ENCODE results near the gene FOXM1. TPM values are rescaled to one million over a fixed set of nuclear protein-coding genes. Genes with fewer than 3 reads are reported as not detected.
A peak's percentile ranks its signal among the peaks of the same experiment; 100 is the strongest.

Gene FOXM1
- total and polyA plus RNA-seq, 2 of the 13 experiments (the other 11 are each of a cell fraction or from before 2014, with no cell fraction given): 17.1 to 25.9 TPM

DNA sequence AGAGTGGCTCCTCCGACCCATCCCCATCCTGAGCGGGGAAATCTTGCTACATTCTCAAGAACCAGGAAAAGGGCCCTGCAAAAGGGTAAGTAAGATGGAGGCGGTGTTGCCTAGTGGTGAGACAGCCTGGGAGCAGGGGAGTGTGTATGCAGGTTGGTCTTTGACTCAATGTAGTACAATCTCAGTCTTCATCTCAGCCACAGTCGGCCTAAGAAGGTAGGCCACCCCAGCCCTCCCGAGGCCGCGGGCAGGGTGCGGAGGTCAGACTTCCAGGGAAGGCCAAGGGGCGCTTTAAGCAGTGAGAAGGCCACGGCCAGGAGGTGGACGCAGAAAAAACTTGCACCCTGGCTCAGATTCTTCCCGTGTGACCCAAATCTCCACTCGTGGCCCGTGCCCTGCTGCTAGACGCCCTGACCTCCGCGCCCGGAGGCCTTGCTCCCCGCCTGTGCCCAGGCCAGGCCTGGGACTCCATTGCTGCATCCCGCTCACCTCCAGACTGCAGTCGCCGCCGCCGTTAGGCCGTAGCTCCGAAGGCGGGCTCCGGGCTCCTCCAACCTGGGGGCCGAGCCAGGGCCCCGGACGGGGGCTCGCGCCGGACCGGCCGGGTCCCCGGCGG is 435 bp downstream of the FOXM1 start (continued):
- TF ChIP-seq ZMYM4 (CRISPR knock-in tag; IDR thresholded peaks at IDR 0.05) (0 out of 2 replicates have a peak, but pooled peaks have one; percentile 13), ZNF333 (CRISPR knock-in tag; IDR thresholded peaks at IDR 0.05; ENCODE audit: borderline replicate concordance) (no peak), ZNF749 (CRISPR knock-in tag; IDR thresholded peaks at IDR 0.05; ENCODE audit: borderline replicate concordance) (0 out of 2 replicates have a peak, but pooled peaks have one; percentile 55), KLF15 (CRISPR knock-in tag; IDR thresholded peaks at IDR 0.05; ENCODE audit: borderline replicate concordance) (no peak), YEATS2 (CRISPR knock-in tag; IDR thresholded peaks at IDR 0.05; ENCODE audit: borderline replicate concordance) (no peak; the same call in 1 of the 2 replicates), SIX1 (CRISPR knock-in tag; IDR thresholded peaks at IDR 0.05; ENCODE audit: borderline replicate concordance) (no peak), SAP130 (CRISPR knock-in tag; IDR thresholded peaks at IDR 0.05; ENCODE audit: low read depth) (no peak), HNRNPL (IDR thresholded peaks at IDR 0.05; ENCODE audit: low read depth, low read length) (no peak), CAMTA2 (CRISPR knock-in tag; IDR thresholded peaks at IDR 0.05; ENCODE audit: borderline replicate concordance) (0 out of 2 replicates have a peak, but pooled peaks have one; percentile 14), AGO2 (optimal IDR thresholded peaks at IDR 0.05; ENCODE audit: low read depth, low read length) (no peak), ZNF709 (CRISPR knock-in tag; IDR thresholded peaks at IDR 0.05) (no peak), STAT6 (CRISPR knock-in tag; IDR thresholded peaks at IDR 0.05; ENCODE audit: borderline replicate concordance) (no peak), ZZZ3 (CRISPR knock-in tag; IDR thresholded peaks at IDR 0.05; ENCODE audit: borderline replicate concordance) (0 out of 2 replicates have a peak, but pooled peaks have one; percentile 4), ZFYVE20 (CRISPR knock-in tag; IDR thresholded peaks at IDR 0.05; ENCODE audit: borderline replicate concordance, low read depth) (no peak), KMT2A (CRISPR knock-in tag; IDR thresholded peaks at IDR 0.05) (0 out of 2 replicates have a peak, but pooled peaks have one; percentile 30), SP1 (IDR thresholded peaks at IDR 0.05) (no peak), SP1 (CRISPR knock-in tag; IDR thresholded peaks at IDR 0.05) (peak; percentile 16; the same call in 1 of the 2 replicates), FOXC1 (CRISPR knock-in tag; IDR thresholded peaks at IDR 0.05; ENCODE audit: borderline replicate concordance) (no peak), ZSCAN9 (CRISPR knock-in tag; IDR thresholded peaks at IDR 0.05; ENCODE audit: borderline replicate concordance) (no peak), ZSCAN21 (CRISPR knock-in tag; IDR thresholded peaks at IDR 0.05; ENCODE audit: borderline replicate concordance) (no peak), EZH2 (conservative IDR thresholded peaks at IDR 0.05; ENCODE audit: low read depth, low read length) (no peak), ZBTB3 (CRISPR knock-in tag; IDR thresholded peaks at IDR 0.05; ENCODE audit: borderline replicate concordance, low read depth) (no peak), BRD4 (CRISPR knock-in tag; IDR thresholded peaks at IDR 0.05) (0 out of 2 replicates have a peak, but pooled peaks have one; percentile 26), ZNF672 (CRISPR knock-in tag; IDR thresholded peaks at IDR 0.05) (no peak), ZFX (CRISPR knock-in tag; IDR thresholded peaks at IDR 0.05; ENCODE audit: low read depth) (peak; percentile 91), MIER3 (CRISPR knock-in tag; IDR thresholded peaks at IDR 0.05; ENCODE audit: borderline replicate concordance) (no peak), GATAD2A (CRISPR knock-in tag; IDR thresholded peaks at IDR 0.05) (no peak)
- TF ChIP-seq, protein P1, sequence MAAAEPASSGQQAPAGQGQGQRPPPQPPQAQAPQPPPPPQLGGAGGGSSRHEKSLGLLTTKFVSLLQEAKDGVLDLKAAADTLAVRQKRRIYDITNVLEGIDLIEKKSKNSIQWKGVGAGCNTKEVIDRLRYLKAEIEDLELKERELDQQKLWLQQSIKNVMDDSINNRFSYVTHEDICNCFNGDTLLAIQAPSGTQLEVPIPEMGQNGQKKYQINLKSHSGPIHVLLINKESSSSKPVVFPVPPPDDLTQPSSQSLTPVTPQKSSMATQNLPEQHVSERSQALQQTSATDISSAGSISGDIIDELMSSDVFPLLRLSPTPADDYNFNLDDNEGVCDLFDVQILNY (CRISPR knock-in tag; conservative IDR thresholded peaks at IDR 0.05): 0 out of 2 replicates have a peak, but pooled peaks have one; percentile 37
